Hematopoietic multipotent progenitor cell (in vitro differentiated cells): ENCODE data around the gene HEBP2. TPM values are rescaled to one million over a fixed set of nuclear protein-coding genes. Genes with fewer than 3 reads are reported as not detected.
"Not testable (repeated sequence)": the region's sequence is repeated elsewhere in the genome, so short reads cannot be mapped to it uniquely, and the experiment has no call there.

Experiments used
- DNase-seq, 3 donors: peaks; one replicate each; pipeline ENCODE4 v3.0.0-alpha.2; 2011 to 2015; ENCODE audit warnings: low read depth in 2 of 3, low spot score in 2 of 3
- total RNA-seq: library from RNA; depleted of rRNA; stranded (reverse); fragments of >200 nt; gene quantifications from one replicate; pipeline ENCODE4 v1.2.3, GENCODE V29; 2012

The HEBP2 gene
- total RNA-seq, 1 donor, result 11.6 TPM

- no peak for DNase-seq
Observed at GRCh38 chr6:138421608-138422007, 17.6 kb downstream of the HEBP2 start.

DNA sequence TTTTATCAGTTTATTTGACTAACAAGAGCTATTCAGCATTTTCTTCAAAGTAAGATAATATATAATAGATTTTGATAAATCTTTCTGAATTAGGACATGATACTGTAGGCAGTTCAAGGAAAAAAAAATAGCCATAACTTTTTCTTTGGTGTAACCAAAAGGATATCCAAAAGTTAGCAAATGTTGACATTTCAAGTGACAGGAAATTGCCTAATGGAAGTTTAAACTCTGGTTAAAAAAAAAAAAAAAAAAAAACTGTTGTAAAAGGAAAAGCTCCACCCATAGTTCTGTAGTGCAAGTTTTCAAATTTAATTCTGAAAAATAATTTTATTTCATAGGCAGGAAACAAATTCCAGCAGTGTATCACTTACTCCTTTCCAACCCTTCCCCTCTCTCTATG is 18.8 kb downstream of the HEBP2 start:
- DNase-seq, result no peak

DNA sequence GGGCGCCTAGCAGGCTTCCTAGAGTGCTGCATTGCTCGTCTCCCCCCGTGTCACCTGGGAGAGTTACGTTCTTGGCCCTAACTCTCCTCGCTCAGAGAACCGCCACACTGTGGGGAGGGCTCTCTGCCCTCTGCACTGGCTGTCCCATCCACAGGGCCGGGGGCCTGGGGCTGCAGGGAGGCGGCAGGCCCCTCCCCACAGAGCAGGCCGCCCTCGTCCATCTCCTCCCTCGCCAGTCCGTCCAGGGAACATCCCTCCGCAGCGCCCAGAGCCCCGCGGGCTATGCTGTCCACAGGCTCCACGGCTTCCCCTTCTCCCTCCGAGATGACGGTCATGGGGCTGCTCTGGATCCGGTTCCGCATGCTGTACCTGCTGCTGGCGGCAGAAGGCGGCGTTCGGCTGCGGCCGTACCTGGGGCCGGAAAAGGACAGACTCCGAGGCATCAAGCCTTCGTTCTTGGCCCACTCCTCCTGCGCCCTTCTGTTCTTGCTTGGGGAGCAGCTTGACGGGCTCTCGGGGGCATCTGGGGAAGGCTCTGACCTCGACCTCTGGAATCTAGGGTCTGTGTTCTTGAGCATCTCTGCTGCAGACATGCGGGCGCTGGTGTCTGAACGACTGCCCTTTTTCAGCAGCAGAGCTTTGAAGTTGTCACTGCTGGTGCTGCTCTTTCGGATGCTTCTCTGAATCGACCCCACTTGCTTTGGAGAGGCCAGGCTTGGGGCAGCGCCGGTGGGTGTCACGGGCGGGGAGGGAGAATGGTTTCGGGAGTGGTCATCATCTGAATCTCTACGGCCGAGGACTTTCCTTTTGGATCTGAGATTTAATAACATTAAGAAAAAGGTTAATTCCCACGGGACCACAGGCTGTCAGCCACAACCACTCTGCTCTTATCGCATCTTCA is 20.2 kb downstream of the HEBP2 start:
- no peak for DNase-seq

- not testable (repeated sequence) for DNase-seq
Observed at GRCh38 chr6:138425256-138425655, 21.2 kb downstream of the HEBP2 start.

- DNase-seq, result no peak
Observed at GRCh38 chr6:138426500-138427123, 22.6 kb downstream of the HEBP2 start.

- DNase-seq, result no peak
Observed at GRCh38 chr6:138427701-138428100, 23.7 kb downstream of the HEBP2 start.

GRCh38 chr6:138428944-138429598 is 25.0 kb downstream of the HEBP2 start:
- peak; percentile 17 to 80 (median 48) for DNase-seq

- DNase-seq, result no peak
Observed at GRCh38 chr6:138429761-138430160, 25.7 kb downstream of the HEBP2 start.

DNA sequence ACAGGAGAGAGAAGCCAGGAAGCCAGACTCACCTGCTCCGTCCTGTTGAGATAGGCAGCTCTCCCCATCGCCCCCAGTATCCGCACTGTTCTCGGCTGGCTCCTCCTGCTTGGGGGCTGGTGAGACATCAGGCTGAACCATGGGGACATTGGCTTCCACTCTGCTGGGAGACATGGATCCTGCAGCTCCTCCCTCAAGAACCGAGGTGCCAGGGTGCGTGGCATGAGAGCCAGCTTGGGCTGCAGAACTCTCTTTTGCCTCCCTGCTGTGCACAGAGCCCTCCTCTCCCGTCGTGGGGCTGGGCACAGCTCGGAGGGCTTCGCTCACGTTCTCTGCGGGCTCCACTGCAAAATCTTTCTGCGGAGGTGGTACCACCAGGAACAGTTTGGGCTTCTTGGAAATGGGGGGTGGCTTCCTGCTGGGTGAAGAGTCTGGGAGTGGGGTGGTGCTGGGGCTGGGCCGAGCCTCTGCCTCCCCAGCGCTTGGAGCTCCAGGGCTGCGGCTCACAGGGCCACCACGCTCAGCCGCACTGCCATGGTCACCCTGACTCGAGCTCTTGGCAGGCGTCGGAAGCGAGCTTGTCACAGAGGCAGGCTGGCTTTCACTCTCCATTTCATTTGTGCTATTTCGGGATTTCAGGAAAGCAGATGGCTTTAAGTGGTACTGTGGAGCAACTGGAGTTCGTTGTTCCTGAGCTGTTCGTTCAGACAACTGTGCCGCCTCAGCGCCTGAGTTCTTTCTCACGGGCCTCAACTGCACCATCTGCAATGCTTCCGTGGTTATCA is 26.5 kb downstream of the HEBP2 start:
- DNase-seq, result no peak

DNA sequence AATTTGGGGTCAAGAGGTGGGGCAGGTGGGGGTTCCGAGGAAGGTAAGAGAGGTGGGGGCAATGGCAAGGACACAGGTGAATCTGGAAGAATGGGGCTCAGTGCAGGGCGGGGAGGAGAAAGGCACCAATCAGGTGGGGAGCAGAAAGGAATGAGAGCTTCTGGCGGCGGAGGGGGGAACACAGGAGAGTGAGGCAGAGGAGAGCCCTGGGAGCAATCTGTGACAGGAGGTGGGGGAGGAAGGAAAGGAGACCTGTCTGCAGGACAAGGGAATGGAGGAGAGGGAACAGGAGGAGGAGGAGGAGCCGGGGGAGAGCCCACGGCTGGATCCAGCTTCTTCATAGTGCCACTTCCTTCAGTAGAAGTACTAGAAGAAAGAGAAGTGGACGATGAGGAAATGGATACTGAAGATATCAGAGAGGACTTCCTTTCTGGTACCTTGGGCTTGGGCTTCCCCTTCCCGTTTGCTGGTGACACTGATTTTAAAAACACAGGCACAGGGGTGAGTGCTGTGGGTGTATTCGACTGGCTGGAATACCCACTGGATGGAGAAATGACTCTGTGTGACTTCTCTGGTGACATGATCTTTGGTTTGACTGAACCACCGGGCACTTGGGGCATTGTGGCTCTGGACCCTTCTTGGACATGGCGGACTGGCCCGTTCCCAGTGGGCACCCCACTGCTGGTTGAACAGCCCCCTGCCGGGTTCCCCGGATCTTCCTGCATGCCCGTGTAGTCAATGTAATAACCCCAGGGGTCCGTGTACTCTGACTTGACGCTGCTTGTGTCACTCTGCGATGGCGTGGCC is 27.4 kb downstream of the HEBP2 start:
- DNase-seq, result peak in 1 of 3 donors; percentile 32

DNA sequence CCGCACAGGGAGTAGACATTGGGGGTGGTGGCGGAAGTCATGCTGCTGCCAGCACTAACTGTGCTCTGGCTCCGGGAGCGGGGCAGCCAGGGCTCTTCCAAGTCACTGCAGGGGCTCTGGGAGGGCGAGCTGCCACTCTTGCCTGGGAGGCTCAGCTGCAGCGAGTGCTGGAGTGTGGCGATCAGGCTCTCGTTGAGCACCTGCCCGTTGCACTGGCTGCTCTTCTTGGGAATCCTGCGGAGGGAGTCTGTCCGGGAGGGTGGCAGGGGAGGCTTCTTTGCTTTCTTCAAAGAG is 28.0 kb downstream of the HEBP2 start:
- DNase-seq, result no peak

DNA sequence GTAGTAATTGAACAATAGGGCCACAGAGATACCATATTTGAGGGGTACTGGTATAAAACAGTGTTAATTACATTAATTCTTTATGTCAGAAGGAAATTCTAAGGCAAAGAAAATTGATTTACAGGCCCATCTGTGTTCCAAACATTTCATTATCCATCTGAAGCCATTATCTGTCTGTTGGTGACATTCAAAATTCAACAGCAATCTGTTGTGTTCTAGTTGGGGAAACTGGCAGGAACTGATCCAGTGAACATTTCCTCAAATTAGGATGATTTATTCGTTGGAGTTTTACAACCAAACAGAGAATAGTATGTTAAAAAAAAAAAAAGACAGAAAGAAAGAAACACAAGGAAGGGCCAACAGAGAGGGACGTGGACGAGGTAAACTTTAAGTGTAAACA is 30.1 kb downstream of the HEBP2 start:
- DNase-seq, result no peak

- DNase-seq, result no peak
Observed at GRCh38 chr6:138434925-138435324, 30.9 kb downstream of the HEBP2 start.

DNA sequence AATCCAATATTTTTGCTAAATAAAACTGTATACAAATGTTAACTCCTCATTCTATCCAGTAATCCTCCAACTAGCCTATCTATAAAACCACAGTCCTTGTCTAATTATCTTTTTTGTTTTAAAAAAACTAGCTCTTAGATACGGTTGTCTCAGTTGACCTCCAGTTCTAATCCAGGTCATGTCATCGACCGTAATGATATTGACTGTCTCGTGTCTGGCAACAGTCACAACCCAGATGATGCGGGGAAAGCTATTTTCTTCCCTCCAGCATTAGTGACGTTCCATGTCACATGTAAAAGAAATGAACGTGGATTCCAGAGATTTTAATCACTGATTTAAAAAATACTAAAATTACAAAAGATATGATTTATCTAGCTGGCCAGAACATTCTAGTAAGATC is 35.5 kb downstream of the HEBP2 start:
- no peak for DNase-seq

GRCh38 chr6:138440296-138440695 is 36.3 kb downstream of the HEBP2 start:
- no peak for DNase-seq

DNA sequence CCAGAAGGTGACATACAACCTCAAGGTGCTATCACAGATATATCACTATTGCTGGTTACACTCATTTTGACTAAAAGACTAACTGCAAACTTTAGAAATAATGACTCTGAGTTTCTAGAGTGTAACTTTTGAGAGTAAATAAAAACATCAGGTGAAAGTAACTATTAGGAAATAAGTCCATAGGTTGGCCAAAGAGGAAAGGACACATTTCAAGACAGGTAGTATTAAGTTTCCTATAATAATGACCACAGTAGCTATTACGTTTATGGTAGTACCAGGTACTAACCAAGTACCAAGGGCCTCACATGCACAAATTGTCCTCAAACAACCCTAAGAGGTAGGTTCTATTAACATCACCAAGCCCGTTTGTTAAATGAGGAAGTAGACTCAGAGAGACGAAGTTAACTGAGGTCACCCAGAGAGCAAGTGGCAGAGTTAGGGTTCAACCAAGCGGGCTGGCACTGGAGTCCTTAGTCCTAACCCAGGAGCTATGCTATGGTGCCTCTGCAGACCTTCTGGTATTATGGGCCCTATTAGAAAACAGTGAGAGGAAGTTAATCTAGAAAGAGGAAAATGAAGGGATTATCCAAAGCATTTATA is 36.8 kb downstream of the HEBP2 start:
- DNase-seq, result peak in 1 of 3 donors; percentile 39

GRCh38 chr6:138441965-138442364 is 37.9 kb downstream of the HEBP2 start:
- no peak for DNase-seq

- no peak for DNase-seq
Observed at GRCh38 chr6:138442663-138443062, 38.6 kb downstream of the HEBP2 start.

DNA sequence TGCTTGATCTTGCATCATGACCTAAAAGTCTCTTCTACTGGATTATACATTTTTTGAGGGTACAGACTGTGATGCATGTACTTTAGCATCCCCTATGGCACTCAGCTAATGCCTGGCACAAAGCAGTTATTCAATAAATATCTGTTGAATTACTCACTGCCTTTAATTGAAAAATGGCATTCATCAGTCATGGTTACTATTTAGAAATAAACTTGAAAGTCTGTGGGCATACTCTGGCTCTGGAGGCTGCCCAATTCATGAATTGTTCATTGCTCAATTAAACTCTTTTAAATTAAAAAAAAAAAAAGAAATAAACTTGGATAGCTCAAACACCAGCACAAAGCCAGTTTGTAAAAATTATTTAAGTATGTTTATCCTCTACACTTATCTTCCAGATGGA is 40.0 kb downstream of the HEBP2 start:
- DNase-seq, result no peak

DNA sequence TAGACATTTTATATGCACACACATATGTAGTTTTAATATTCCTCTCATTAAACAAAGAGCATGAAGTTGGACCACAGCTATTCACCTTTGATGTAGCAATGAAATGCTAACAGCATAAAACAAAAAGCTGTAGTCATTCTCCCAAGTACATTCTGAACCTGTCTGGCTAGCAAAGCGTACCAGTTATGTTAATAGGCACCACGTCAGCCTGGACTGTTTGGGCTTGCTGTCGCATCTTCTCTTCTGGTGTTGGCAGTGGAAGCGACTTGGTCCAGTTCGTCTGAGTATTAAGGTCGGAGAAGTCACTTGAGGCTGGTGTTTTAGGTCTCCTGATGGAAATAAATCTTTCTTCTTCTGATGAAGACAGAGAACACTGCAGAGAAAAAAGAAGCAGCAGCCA is 42.8 kb downstream of the HEBP2 start:
- no peak for DNase-seq
